C4-2B (cell line): ENCODE results near the gene LY86.

ENCODE experiments used
- ZFX ChIP-seq: fragments of 450-650 bp; IDR thresholded peaks from 2 replicates; pipeline ENCODE4 v1.6.1; 2017
- TF ChIP-seq, protein P1 (sequence below): fragments of 450-650 bp; conservative IDR thresholded peaks from 2 replicates; pipeline ENCODE4 v1.5.1; 2017; ENCODE audit warnings: mild to moderate bottlenecking

DNA sequence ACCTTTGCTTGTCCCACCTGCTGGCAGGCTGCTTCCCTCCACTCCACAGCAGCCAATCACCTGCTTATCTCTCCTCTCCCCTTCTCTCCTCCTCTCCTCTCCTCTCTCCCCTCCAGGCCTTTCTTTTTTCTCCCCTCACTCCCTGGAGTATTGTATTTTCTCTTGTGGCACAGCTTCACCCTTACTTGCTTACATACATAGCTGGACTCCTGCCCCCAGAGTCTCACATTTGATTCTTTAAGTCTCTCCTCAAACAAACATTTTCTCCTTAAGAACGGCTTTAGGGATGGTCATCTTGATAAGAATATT lies 3.6 kb upstream of the LY86 start:
- TF ChIP-seq, protein P1, sequence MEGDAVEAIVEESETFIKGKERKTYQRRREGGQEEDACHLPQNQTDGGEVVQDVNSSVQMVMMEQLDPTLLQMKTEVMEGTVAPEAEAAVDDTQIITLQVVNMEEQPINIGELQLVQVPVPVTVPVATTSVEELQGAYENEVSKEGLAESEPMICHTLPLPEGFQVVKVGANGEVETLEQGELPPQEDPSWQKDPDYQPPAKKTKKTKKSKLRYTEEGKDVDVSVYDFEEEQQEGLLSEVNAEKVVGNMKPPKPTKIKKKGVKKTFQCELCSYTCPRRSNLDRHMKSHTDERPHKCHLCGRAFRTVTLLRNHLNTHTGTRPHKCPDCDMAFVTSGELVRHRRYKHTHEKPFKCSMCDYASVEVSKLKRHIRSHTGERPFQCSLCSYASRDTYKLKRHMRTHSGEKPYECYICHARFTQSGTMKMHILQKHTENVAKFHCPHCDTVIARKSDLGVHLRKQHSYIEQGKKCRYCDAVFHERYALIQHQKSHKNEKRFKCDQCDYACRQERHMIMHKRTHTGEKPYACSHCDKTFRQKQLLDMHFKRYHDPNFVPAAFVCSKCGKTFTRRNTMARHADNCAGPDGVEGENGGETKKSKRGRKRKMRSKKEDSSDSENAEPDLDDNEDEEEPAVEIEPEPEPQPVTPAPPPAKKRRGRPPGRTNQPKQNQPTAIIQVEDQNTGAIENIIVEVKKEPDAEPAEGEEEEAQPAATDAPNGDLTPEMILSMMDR, result no peak
- no peak for TF ChIP-seq ZFX
